Erythroblast (primary cell): ENCODE results near the gene SLC25A6.

Experiments used
- DNase-seq, 2 experiments: peaks; one replicate each; lab custom pipeline; 2025; lab: John Stamatoyannopoulos, UW
- GATA1 ChIP-seq: IDR thresholded peaks from 2 replicates; pipeline ENCODE4 v1.6.1; 2011; ENCODE audit warnings: low read depth, mild to moderate bottlenecking, control low read depth, low read length, moderate library complexity
- POLR2A ChIP-seq: IDR thresholded peaks from 2 replicates; pipeline ENCODE4 v1.6.1; 2011; ENCODE audit warnings: mild to moderate bottlenecking, low read length

The SLC25A6 gene

DNA sequence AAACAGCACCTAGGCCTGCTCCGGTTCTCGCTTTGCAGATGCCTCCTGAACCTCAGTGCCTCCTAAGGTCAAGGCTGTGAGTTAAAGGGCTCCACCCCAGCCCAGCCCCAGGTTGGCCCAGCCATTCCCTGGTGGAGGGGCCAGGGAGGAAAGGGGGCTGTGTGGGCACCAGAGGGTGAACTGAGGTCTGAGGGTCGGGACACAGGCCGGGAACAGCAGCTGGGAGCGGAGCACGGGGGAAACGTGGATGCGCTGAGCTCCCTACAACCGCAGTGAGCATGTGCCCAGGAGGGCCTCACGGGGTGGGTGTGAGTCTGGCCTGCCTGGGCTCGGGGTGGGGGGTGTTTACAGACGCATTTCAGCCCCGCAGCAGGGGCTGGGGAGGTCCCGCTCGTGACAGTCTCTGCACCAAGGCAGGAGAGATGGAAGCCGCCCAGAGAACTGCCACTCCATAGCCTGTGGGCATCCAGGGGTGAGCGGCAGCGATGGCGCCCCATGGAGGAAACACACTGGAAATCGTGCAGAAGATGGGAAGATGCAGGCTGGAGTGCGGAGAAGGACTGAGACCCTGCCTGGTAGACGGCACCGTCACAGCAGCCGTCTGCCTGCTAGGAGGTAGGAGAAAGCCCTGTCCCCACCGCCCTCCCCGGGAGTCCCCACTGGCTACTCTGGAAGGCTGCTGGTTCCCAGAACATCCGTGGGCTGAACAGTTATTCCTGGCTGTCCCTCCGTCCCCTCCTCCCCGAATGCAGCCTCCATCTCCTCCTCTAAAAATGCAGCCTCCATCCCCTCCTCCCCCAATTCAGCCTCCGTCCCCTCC is 9.9 kb upstream of the SLC25A6 start:
- no peak for DNase-seq
- TF ChIP-seq POLR2A (peak; percentile 21), GATA1 (no peak)

DNA sequence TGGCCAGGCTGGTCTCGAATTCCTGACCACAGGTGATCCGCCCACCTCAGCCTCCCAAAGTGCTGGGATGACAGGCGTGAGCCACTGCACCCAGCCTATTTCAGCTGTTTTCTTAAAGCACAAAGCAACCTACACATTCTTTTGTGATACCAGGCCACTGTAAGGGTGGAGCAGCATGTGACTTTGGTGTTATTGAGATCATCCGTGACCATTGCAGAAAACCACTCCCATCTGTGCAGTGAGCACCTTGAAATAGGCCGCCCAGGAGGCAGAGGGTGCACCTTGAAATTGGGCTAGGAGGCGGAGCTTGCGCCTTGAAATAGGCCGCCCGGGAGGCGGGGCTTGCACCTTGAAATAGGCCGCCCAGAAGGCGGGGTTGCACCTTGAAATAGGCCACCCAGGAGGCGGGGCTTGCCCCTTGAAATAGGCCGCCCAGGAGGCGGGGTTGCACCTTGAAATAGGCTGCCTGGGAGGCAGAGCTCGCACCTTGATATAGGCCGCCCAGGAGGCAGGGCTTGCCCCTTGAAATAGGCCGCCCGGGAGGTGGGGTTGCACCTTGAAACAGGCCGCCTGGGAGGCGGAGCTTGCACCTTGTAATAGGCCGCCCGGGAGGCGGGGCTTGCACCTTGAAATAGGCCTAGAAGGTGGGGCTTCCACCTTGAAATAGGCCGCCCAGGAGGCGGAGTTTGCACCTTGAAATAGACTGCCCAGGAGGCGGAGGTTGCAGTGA is 9.0 kb upstream of the SLC25A6 start:
- TF ChIP-seq GATA1, result no peak
- no peak for TF ChIP-seq POLR2A
- DNase-seq, result no peak

DNA sequence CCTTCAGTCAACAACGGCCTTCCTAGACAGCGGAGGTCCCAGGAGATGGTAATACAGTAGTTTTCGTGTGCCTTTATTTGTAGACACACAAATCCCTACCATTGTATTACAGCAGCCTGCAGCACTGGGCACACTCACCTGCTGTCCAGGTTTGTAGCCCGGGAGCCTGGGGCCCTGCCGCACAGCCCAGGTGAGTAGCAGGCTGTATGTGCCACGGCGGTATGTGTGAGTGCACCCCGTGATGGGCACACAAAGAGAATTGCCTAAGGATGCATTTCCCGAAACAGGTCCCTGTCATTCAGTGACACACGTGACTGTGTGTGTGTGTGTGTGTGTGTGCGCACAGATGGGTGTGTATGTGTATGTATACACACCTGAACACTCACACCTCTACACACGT is 8.1 kb upstream of the SLC25A6 start:
- no peak for DNase-seq
- TF ChIP-seq GATA1, result no peak
- TF ChIP-seq POLR2A, result no peak

DNA sequence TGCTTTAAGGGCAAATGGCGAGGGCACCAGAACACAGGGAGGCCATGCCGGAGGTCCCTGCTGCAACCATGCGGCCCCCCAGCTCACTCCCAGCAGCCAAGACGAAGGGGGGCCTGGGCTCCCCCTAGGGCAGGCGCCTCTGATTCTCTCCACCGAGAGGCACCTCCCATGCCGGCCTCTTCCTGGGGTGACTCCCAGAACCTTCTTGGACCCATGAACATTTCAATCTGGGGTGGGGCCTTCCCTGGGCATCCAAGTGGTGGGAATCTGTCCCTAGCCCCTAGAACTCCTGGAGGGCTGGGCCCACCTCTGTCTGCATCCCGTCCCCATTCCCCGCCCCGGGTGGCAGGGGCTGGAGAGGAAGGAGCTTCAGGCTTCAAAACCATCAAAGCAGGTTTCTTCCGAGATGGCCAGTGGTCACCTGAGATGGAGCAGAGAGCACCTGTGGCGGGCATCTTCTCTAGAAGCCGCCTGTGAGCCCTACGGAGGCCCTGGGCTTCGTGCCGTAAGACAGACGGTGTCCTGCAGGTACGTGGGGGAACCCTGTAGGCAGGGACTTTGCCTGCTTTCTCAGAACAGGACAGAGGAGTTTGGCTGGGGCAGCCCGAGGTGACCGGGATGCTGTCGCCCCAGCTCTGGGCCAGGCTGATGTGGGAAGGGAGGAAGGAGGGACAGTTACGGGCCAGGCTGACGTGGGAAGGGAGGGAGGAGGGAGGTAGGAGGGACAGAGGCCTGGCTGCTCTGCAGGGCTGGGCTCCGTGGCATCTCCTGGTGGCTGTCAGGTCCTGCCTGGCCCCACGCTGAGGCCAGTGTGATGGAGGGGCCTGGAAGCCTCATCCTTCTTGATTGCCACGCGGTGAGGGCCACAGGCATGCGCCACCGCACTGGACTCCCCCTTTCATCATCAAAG is 6.8 kb upstream of the SLC25A6 start:
- no peak for DNase-seq
- TF ChIP-seq GATA1, result no peak
- TF ChIP-seq POLR2A, result no peak

- no peak for DNase-seq
- TF ChIP-seq GATA1 (no peak), POLR2A (no peak)
Measured at GRCh38 chrX:1397441-1398270, 5.7 kb upstream of the SLC25A6 start.

- no peak for DNase-seq
- TF ChIP-seq POLR2A (no peak), GATA1 (no peak)
Measured at GRCh38 chrX:1397001-1397400, 5.1 kb upstream of the SLC25A6 start.

- TF ChIP-seq GATA1, result no peak
- TF ChIP-seq POLR2A, result no peak
- DNase-seq, result no peak
Measured at GRCh38 chrX:1395646-1396216, 3.8 kb upstream of the SLC25A6 start.

- TF ChIP-seq GATA1 (no peak), POLR2A (no peak)
- no peak for DNase-seq
Measured at GRCh38 chrX:1394731-1395501, 3.0 kb upstream of the SLC25A6 start.

DNA sequence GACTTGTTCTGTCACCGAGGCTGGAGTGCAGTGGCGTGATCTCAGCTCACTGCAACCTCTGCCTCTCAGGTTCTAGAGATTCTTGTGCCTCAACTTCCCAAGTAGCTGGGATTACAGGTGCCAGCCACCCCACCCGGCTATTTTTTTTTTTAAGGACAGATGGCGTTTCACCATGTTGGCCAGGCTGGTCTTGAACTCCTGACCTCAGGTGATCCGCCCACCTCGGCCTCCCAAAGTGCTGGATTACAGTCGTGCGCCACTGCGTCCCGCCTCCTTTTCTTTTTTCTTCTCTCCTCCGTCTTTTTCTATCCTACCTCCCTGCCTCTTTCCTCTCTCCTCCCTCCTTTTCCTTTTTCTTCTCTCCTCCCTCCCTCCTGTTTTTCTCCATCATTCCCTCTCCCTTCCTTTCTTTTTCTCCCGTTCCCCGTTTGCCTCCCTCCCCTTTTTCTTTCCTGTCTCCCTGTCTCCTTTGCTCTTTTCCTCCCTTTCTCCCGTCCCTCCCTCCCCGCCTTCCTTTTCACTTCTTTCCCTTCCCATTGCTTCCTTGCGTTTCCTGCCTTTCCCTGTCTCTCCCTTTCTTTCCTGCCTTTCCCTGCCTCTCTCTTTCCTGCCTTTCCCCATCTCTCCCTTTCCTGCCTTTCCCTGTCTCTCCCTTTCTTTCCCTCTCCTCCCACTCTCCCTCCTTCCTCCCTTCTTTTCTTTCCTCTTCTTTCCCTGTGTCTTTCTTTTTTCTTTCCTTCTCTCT is 2.1 kb upstream of the SLC25A6 start:
- DNase-seq, result no peak
- no peak for TF ChIP-seq GATA1
- TF ChIP-seq POLR2A, result no peak

DNA sequence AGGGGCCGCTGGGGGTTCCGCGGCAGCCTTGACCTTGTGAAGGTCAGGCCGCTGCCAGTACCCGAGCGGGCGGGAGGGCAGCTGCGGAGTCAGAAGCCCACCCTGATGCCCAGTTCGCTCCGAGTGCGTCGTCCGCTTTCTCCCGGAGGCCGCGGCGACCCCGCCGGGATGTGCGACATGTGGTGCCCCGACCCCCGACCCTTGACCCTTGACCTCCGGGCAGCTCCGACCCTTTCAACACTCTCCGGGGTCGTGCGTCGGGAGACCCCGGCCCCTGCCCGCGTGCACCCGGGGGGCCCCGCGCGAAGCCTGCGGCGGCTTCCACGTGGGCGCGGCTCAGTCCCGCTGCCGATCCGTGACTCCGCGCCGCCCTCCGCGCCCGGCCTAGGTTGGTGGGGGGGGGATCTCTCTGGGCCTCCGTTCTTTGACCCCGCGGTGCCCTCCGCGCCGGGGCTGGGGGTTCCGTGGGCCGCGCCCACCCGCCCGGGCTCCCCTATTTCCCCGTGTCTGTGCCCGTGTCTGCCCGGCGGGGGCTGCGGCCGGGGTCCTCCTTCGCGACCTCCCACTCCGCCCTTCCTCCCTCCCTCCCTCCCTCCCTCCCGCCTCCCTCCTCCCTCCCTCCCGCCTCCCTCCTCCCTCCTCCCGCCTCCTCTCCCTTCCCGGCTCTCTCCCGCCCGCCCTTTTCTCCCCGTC is 609 bp upstream of the SLC25A6 start:
- TF ChIP-seq POLR2A, result peak; percentile 20
- no peak for TF ChIP-seq GATA1
- DNase-seq, result no peak

DNA sequence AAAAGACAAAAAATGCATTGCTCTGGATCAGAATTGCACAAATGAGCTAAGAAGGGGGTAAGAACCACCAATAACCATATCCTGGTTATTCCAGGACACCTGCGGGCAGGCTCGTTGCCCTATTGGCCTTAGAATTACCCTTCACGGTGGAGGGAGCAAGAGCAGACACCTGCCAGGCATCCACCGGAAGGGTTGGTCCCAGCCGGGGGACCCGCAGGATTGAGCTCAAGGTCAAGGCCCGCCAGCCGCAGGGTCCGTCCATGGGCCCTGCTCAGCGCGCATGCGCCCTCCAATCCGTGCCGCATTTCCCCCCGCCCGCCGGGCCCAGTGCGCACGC is 575 bp downstream of the SLC25A6 start:
- TF ChIP-seq POLR2A (no peak), GATA1 (no peak)
- no peak for DNase-seq
